GM12878 (cell line): ENCODE measurements around the gene DOP1A. TPM values are rescaled to one million over a fixed set of nuclear protein-coding genes. Genes with fewer than 3 reads are reported as not detected.

Source experiments
- ATAC-seq: fragments of 200-7000 bp; cut with Tn5 transposase; 3 replicates; pipeline ENCODE4 v1.9.1; 2020; ENCODE audit warnings: mild to moderate bottlenecking, moderate library complexity
- BruUV-seq: library from RNA; stranded (reverse); fragments of 400-500 nt; replicated peaks from 2 replicates; lab custom pipeline; 2021; lab: Mats Ljungman, UMichigan
- CTCF ChIA-PET: fragments of 300-600 bp; sonication (Branson Sonifier 250); formaldehyde crosslinking; extraction: SDS; loops from one replicate; lab custom pipeline; 2021; ENCODE audit warnings: inconsistent platforms; lab: Yijun Ruan, JAX
- POLR2A ChIA-PET: fragments of 350-600 bp; formaldehyde crosslinking; extraction: SDS; loops from one replicate; lab custom pipeline; 2021; ENCODE audit warnings: inconsistent platforms; lab: Charles Lee
- RAD21 ChIA-PET: fragments of 300-600 bp; sonication (Branson Sonifier 250); formaldehyde crosslinking; loops from one replicate; lab custom pipeline; 2023; ENCODE audit warnings: antibody characterized with exemption; ENCODE audit not compliant: unreplicated experiment; lab: Charles Lee
- SMC1A ChIA-PET: fragments of 300-600 bp; sonication (Branson Sonifier 250); formaldehyde crosslinking; loops from one replicate; lab custom pipeline; 2023; ENCODE audit not compliant: unreplicated experiment, uncharacterized antibody; lab: Charles Lee
- DNase-seq: peaks from one replicate; pipeline ENCODE4 v3.0.0-alpha.2; 2011; ENCODE audit warnings: low read depth, low spot score
- FAIRE-seq: peaks from 3 replicates; lab custom pipeline; 2011; peaks lifted over from hg19 to GRCh38; lab: Jason Lieb, UNC
- H2AFZ ChIP-seq: 2 replicates; pipeline ENCODE4 v1.6.0; 2011; ENCODE audit warnings: low read depth, low read length, control low read depth; ENCODE audit not compliant: control insufficient read depth
- H3K27ac ChIP-seq: 2 replicates; pipeline ENCODE4 v1.5.1; 2011; ENCODE audit warnings: control low read depth; ENCODE audit not compliant: control insufficient read depth, insufficient read depth
- H3K27me3 ChIP-seq, 2 experiments: replicated peaks in 1 of 2; 2 replicates each; pipeline versions ENCODE4 v1.6.0 to v1.6.1; 2011; ENCODE audit warnings: low read length in 1 of 2; ENCODE audit not compliant: control insufficient read depth in 2 of 2, insufficient read depth in 2 of 2
- H3K36me3 ChIP-seq, 2 experiments: 2 replicates each; pipeline ENCODE4 v1.5.1; 2011; ENCODE audit warnings: low read length in 1 of 2; ENCODE audit not compliant: control insufficient read depth in 2 of 2, insufficient read depth in 2 of 2
- H3K4me1 ChIP-seq: 2 replicates; pipeline ENCODE4 v1.6.1; 2011; ENCODE audit warnings: mild to moderate bottlenecking, low read length, moderate library complexity, mixed read lengths; ENCODE audit not compliant: control insufficient read depth, insufficient read depth
- H3K4me2 ChIP-seq: 2 replicates; pipeline ENCODE4 v1.6.0; 2011; ENCODE audit warnings: control low read depth; ENCODE audit not compliant: control insufficient read depth, insufficient read depth
- H3K4me3 ChIP-seq: fragments of 200-600 bp; sonication (generic); 2 replicates; pipeline ENCODE4 v1.5.1; 2016
- H3K79me2 ChIP-seq: 2 replicates; pipeline ENCODE4 v1.6.0; 2011; ENCODE audit warnings: low read length; ENCODE audit not compliant: control insufficient read depth, insufficient read depth
- H3K9ac ChIP-seq: 2 replicates; pipeline ENCODE4 v1.8.0; 2011; ENCODE audit warnings: low read length, control low read depth, mixed read lengths; ENCODE audit not compliant: control insufficient read depth, insufficient read depth
- H3K9me3 ChIP-seq: replicated peaks from 3 replicates; pipeline ENCODE4 v1.5.1; 2011; ENCODE audit warnings: mild to moderate bottlenecking, low read length; ENCODE audit not compliant: control insufficient read depth, insufficient read depth
- H4K20me1 ChIP-seq: 2 replicates; pipeline ENCODE4 v1.6.0; 2011; ENCODE audit not compliant: control insufficient read depth, insufficient read depth
- ATF7 ChIP-seq: fragments of 450-650 bp; IDR thresholded peaks from 2 replicates; pipeline ENCODE4 v1.6.1; 2016; ENCODE audit warnings: low read depth, mild to moderate bottlenecking
- HCFC1 ChIP-seq: fragments of 150-350 bp; IDR thresholded peaks from 2 replicates; pipeline ENCODE4 v1.6.1; 2014; ENCODE audit warnings: low read length
- HDAC6 ChIP-seq: fragments of 200-600 bp; sonication (generic); IDR thresholded peaks from one replicate; pipeline ENCODE4 v1.8.0; 2017; ENCODE audit warnings: antibody characterized with exemption; ENCODE audit not compliant: unreplicated experiment
- RCOR1 ChIP-seq: conservative IDR thresholded peaks from 2 replicates; pipeline ENCODE4 v1.6.1; 2012; ENCODE audit warnings: low read depth, low read length, improper control_type of control experiment
- TCF12 ChIP-seq: IDR thresholded peaks from 2 replicates; pipeline ENCODE4 v1.6.1; 2011; ENCODE audit warnings: low read depth, mild to moderate bottlenecking, low read length
- WGBS: methylation state at CpG from one replicate; pipeline ENCODE4 v1.1.6; 2016; ENCODE audit warnings: low lambda C conversion rate; ENCODE audit not compliant: insufficient replicate concordance, insufficient coverage; ENCODE audit errors: missing lambda C conversion rate; 5-methylcytosine and 5-hydroxymethylcytosine counted together
- in situ Hi-C: fragments of 300-500 bp; cut with MboI; formaldehyde crosslinking; loops from 9 replicates; pipeline ENCODE4 v1.14.3; 2018; ENCODE audit warnings: mixed read lengths
- intact Hi-C: fragments of 100-400 bp; cut with micrococcal nuclease; formaldehyde crosslinking; loops from one replicate; pipeline ENCODE4 v1.14.2; 2022; ENCODE audit not compliant: unreplicated experiment
- polyA plus RNA-seq, 11 experiments: library from polyadenylated mRNA; depleted of rRNA in 4 of 11; unstranded in 6 of 11; stranded (reverse) in 5 of 11; fragments of >200 nt; fragmentation: Nextera tagmentation in 4 of 11; fragmentation: Illumina TruSeq in 1 of 11; extraction: Ambion mirVana in 4 of 11; extraction: Trizol in 1 of 11; gene quantifications; 1 replicate in 1 of 11; 2 replicates in 10 of 11; pipeline versions ENCODE4 v1.2.1 to v1.2.3, GENCODE V29; 2011 to 2016; ENCODE audit warnings: inconsistent platforms in 2 of 11, missing spikeins in 2 of 11, low read depth in 1 of 11
- total RNA-seq, 4 experiments: library from RNA; depleted of rRNA in 3 of 4; stranded (reverse); fragments of >200 nt in 3 of 4; fragmentation: Illumina TruSeq in 1 of 4; extraction: Trizol in 1 of 4; gene quantifications; 2 replicates each; pipeline versions ENCODE4 v1.2.1 to v1.2.3, GENCODE V29; 2013 to 2021

The DOP1A gene
- total and polyA plus RNA-seq, 10 of the 15 experiments (the other 5 are each of a cell fraction or from before 2014, with no cell fraction given), result 1.9 to 22.9 (median 10.3) TPM

GRCh38 chr6:83044091-83044768 is 23.2 kb upstream of the DOP1A start:
- in situ Hi-C loops, result no loop called here
- H3K4me1 ChIP-seq, result no peaks in the 10 kb centered on the region
- H3K27me3 ChIP-seq, result no peaks in the 10 kb centered on the region
- no peaks in the 10 kb centered on the region for H3K79me2 ChIP-seq
- no TSS peak for BruUV-seq
- no peaks in the 10 kb centered on the region for H4K20me1 ChIP-seq
- intact Hi-C loops, result no loop called here
- TF ChIP-seq RCOR1 (no peak), HDAC6 (no peak), TCF12 (no peak)
- ChIA-PET POLR2A (no interaction called here), RAD21 (no interaction called here), CTCF (interaction anchor here (1.0 to 1.8 kb wide), 3 partner anchors 10 to 774 kb away, joined by 4 to 5 read pairs (median 4); no protein-coding TSS in a partner anchor), SMC1A (no interaction called here)
- over 99% methylated on average over 6 of the region's 6 CpGs for WGBS
- no peaks in the 10 kb centered on the region; a peak in 1 of 4 replicates for H3K36me3 ChIP-seq
- ATAC-seq, result no peak
- no peak overlapping the region for H3K27ac ChIP-seq
- no peak for FAIRE-seq
- no peak overlapping the region for H2AFZ ChIP-seq
- no peak overlapping the region for H3K4me3 ChIP-seq
- H3K9me3 ChIP-seq, result no peaks in the 10 kb centered on the region
- no peak overlapping the region for H3K9ac ChIP-seq
- DNase-seq, result no peak
- H3K4me2 ChIP-seq, result no peak overlapping the region

- Histone ChIP-seq H3K4me3 (no peak overlapping the region), H2AFZ (no peak overlapping the region), H3K27ac (no peak overlapping the region), H3K27me3 (no peaks in the 10 kb centered on the region), H3K4me1 (no peaks in the 10 kb centered on the region), H4K20me1 (no peaks in the 10 kb centered on the region), H3K36me3 (no peaks in the 10 kb centered on the region; a peak in 2 of 4 replicates), H3K9me3 (no peaks in the 10 kb centered on the region), H3K4me2 (no peak overlapping the region), H3K79me2 (no peaks in the 10 kb centered on the region), H3K9ac (no peak overlapping the region)
- CTCF ChIA-PET, result interaction anchor here (0.5 to 4.0 kb wide), 6 partner anchors 9 to 467 kb away, joined by 3 to 20 read pairs (median 4); partner anchors contain the start of genes DOP1A and UBE3D
- SMC1A ChIA-PET, result interaction anchor here (0.7 to 1.3 kb wide), 3 partner anchors 12 to 175 kb away, joined by 3 to 5 read pairs (median 3); no protein-coding TSS in a partner anchor
- intact Hi-C loops (no loop called here), in situ Hi-C loops (no loop called here)
- RAD21 ChIA-PET, result interaction anchor here (0.7 to 1.4 kb wide), 2 partner anchors 12 to 20 kb away, joined by 3 to 4 read pairs; partner anchors contain the start of gene DOP1A
- no peak for DNase-seq
- no peak for ATAC-seq
- FAIRE-seq, result no peak
- no TSS peak for BruUV-seq
- TF ChIP-seq ATF7, result no peak
- TF ChIP-seq HCFC1, result no peak
- WGBS, result 90% methylated on average over 7 of the region's 7 CpGs
- POLR2A ChIA-PET, result interaction anchor here (0.6 to 0.7 kb wide), 2 partner anchors 25 to 102 kb away, joined by 3 to 4 read pairs; no protein-coding TSS in a partner anchor
Measured at GRCh38 chr6:83047065-83047754, 20.3 kb upstream of the DOP1A start.
